NCI-H128 (cell line): ENCODE results near the gene KLHL30.
"Not testable (repeated sequence)": the region's sequence is repeated elsewhere in the genome, so short reads cannot be mapped to it uniquely, and the experiment has no call there.

Experiments
- DNase-seq: peaks from one replicate; lab custom pipeline; 2025; ENCODE audit not compliant: unreplicated experiment; lab: John Stamatoyannopoulos, UW

The KLHL30 gene

DNA sequence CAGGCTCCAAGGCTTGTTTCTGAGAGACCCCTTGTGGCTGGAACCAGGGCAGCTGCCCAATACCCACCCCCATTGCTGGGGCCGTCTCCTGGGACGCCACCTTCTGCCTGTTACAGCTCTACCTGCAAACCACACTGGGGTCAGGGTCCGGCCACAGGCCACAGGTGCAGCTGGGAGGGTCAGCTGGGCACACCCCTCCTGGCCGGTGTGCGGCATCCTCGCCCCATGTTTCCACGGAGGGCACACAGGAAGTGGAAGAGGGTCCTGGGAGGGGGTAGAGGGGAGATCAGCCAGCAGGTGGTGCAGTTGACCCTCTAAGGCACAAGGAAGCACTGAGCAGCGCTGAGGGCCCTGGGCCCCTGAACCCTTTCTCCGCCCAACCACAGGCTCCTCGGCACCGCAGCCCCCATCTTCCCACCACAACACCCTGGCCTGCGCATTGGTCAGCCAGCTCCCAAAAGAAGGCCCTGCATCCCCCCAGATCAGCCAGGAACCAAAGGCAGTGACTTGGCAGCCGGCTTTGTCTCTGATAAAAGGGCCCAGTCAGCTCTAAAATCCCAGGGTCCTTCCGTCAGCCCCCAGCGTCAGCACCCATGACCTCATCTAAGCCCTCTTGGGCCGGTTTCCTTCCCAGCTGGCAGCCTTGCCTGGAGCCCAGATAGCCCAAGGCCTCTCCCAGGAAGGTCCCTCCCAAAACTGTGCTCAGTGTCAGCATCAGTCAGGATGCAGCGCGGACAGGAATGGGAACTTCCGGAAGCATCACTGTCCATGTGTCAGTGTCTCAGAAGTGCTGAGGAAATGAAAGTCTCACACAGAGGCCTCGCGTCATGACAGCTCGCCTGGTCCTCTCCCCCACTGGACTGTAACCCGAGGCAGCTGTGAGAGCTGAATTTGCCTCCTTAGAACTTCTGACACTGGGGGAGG is 22.0 kb downstream of the KLHL30 start:
- no peak for DNase-seq

DNA sequence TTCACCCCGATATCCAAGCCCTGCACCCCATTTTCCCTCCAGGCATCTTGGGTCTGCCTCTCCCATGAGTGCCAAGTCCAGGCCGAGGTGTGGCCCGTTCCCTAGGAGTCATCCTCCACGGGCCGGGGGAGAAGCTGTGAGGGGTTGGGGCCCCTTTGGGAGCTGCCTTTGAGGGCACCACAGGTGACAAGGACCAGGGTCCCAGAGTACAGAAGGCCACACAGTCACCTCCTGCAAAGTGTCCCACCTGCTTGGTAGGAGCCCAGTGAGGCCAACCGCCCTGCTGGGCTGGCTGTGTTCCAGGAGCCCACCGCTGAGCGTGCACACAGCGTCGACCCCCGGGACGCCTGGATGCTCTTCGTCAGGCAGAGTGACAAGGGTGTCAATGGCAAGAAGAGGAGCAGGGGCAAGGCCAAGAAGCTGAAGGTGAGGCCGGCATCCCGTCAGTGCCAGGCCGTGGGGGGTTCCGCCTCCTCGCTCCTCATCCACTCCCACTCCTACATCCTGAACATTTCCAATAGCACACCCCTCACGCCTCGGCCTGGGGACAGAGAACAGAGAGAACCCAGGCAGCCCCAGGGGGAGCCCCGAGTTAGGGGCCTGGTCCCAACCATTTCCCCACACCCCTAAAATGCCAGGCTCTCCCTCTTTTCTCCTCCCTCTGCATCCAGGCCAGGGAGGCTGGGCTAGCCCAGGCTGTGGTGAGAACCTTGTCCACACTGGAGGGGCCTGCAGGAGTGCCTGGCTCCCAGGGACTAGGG is 23.0 kb downstream of the KLHL30 start:
- no peak for DNase-seq

DNA sequence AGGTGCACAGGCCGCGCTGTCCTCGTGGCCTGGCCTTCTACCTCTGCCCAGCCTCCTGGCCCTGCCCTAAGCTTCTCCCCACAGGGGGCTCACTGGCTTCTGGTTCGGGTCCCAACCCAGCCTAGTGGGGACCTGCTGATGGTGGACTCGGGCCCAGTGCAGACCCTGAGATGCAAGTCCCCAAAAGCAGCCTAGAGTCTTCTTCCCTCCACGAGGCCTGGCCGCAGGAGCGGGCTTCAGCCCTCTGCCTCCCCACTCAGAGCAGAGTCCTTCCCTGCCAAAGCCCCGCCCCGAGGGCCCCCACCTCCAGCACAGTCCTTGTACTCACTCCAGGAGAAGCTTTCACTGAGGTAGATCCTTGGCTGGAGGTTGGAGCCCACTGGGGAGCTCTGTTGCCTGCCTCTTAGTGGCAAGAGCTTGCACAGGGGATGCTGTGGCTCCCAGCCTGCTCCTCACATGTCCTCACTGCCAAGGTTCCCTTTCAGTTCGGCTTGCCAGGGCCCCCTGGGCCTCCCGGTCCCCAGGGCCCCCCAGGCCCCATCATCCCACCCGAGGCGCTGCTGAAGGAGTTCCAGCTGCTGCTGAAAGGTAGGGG is 23.9 kb downstream of the KLHL30 start:
- DNase-seq, result no peak

DNA sequence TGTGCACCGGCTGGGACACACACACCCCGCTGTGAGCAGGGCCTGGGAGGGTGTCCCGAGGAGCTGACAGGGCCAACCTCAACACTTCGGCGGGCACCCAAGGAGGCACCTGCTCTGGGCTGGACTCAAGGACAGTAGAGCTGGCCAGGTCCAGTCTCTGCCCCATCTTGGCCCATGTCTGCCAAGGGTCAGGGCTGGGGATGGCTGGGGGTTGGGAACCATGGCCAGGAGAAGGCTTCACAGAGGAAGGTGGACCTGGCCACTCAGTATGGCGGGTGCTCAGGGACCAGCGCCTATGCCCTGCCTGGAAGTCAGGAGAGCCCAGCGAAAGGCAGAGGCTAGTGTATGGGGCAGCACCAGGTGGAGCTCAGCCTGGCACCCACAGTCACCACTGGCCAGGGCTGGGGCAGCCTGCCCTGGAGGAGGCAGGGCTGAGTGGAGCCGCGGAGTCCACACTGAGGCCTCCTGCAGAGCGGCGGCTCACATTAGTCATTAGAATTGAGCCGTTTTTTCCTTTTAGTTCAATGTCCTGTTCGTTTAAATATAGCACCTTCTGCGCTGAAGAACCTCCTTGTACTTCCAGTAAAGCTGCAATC is 24.5 kb downstream of the KLHL30 start:
- no peak for DNase-seq

DNA sequence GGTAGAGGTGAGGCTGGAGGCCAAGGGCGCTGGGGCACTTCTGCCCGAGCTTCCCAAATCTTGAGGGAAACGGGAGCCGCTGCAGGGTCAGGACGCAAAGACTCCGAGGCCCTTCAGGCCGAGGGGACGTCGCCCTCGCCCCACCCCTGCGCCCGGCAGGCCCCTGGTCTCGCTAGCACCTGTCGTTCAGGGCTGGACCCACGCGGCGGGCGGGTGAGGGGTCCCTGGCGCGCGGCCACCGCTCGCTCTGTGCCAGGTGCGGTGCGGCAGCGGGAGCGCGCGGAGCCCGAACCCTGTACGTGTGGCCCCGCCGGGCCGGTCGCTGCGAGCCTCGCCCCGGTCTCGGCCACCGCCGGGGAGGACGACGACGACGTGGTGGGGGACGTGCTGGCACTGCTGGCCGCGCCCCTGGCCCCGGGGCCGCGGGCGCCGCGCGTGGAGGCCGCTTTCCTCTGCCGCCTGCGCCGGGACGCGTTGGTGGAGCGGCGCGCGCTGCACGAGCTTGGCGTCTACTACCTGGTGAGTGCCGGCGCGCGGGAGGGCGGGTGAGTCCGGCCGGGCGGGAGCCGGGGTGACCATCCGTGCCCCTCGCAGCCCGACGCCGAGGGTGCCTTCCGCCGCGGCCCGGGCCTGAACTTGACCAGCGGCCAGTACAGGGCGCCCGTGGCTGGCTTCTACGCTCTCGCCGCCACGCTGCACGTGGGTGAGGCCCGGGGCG is 25.2 kb downstream of the KLHL30 start:
- no peak for DNase-seq

DNA sequence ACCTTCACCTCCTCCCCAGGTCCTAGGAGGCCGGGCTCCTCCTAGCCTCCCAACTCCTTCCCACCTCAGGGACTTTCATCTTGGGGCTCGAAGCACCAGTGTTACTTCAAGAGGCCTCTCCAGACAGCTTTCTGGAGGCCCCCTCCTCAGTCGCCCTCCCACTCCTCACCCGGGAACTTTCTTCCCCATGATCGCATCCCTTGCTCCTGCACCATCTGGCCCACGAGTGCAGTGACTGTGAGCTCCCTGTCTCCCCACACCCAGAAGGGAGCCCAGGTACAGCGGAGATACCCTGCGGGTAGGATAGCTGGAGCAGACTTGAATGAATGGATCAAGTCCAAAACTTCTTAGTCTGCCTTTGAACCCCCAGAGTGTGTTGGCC is 26.4 kb downstream of the KLHL30 start:
- DNase-seq, result no peak

DNA sequence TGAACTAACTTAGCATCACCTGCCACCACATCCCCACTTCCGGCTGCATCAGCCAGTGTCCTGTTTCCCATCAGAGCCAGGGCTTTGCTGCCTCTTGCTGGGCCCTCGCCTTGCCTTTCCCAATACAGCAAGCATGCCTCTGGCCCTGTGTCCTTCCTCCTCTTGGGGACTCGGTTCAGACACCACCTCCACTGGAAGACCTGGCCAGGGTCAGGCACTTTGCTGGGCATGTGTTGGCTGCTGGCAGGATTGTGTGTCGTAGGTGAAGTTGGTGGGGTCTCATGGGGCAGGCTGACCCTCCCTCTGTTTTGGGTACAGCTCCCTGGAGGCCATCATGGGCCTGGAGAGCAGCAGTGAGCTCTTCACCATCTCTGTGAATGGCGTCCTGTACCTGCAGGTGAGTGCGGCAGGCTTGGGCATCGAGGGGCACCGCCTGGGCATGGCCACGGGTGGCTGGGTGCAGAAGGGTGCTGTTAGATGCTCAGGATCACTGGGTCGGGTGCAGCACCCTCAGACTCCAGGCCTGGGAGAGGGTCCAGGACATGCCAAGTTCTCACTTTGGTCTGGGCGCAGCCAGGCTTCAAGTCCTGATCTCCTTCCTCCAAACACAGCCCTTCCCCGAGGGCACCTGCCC is 26.9 kb downstream of the KLHL30 start:
- DNase-seq, result no peak

DNA sequence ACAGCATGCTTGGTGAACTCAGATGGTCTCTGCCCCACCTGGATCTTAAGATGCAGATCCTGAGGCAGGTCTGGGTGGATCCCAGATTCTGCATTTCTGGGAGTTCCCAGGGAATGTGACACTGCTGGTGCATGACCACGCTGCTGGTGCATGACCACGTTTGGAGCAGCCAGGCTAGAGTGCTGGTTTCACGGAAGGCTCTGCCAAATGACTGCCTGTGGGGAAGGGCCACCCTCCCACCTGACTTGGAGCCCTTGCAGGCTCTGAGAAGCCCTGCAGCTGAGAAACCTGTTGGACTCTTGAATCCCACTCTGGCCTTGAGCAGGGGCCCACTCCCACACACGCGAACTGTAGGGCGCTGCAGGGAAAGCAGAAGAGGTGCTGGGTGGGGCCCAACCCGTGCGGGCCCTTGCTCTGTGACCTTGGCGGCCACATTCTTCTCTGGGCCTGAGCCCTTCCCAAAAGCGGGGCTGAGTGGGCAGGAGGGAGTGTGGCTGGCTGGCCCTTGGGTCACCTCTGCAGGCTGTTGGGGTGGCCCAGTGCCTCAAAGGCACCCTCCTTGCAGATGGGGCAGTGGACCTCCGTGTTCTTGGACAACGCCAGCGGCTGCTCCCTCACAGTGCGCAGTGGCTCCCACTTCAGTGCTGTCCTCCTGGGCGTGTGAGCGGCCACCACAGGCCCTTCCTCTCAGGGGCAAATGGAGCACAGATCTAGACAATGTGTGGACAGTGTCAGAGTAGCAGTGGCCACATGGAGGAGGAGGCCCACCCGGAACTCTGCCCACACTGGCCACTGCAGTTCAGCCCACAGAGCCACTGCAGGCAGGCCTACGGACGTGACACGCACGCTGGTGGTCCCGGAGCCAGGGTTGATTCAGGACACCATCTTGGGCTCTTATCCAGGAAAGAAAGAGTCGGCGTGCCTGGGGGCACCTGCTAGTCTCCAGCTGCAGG is 28.2 kb downstream of the KLHL30 start:
- DNase-seq, result no peak

DNA sequence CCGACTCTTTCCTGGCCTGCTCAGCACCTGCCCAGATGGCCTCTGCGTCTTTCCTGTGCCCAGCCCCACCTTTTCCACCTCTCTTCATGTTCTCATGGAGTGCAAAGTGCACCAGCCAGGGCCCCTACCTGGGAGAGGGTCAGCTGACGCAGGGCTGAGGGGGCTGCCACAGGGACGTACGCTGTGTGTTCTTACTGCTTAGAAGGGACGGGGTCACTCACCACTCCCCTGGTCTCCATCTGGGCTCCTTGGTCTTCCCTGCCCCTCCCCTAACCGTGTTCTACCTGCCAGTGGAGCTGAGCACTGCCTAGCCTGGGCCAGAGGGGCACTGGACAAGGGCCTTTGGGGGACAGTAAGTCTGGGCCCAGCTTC is 28.9 kb downstream of the KLHL30 start:
- no peak for DNase-seq

DNA sequence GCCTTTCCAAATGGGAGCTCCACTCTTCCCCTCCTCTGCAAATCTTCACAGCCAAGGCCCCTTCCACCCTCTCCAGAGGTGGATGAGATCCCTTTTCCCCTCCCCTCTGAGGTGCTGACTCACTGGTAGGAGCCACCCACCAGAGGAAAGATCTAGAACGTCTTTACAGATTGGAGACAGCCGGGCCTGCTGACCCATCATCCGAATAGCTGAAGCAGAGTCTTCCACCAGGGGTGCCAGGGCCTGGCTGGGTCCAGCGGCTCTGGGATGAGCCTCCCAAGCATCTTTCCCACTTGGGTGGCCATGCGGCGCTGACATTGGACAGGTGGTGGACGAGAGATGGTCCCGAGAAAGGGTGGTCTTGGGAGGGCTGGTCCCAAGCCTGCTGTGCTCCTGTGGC is 29.3 kb downstream of the KLHL30 start:
- no peak for DNase-seq

DNA sequence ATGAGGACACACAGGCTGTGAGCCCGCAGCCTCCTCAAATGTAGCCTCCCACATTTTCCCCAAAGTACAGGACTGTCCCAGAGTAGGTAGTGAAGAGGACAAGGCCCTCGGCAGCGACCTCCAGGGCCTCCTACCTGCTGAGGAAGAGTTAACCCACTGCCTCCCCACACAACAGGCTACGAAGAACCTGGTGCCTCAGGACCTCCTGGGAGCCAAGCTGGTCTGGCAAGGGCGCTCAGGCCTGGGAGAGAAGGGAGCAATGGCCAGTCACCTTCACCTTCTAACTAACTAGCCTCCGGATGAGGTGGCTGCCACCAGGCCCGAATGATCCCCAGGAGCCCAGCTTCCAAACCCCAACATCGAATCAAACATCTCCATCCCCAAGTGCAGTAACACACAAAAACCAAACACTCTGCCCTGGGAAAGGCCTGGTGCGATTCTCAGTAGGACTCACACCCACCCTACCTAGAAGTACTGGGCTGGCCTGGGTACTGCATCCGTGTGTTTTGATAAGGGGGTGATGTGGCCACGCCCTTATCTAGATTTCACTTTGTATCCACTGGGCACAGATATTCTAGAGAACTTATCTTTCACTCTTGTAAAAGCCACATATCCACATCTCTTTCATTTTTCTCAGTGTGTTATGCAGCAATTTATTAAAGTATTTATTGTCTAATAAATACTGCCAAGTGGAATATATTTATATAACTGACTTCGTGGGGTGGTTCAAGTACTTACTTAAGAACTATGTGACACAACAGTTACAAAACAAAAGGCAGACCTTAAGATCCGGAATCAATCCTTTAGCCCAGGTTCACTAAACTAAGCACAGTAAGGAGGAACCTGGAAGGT is 30.0 kb downstream of the KLHL30 start:
- no peak for DNase-seq

DNA sequence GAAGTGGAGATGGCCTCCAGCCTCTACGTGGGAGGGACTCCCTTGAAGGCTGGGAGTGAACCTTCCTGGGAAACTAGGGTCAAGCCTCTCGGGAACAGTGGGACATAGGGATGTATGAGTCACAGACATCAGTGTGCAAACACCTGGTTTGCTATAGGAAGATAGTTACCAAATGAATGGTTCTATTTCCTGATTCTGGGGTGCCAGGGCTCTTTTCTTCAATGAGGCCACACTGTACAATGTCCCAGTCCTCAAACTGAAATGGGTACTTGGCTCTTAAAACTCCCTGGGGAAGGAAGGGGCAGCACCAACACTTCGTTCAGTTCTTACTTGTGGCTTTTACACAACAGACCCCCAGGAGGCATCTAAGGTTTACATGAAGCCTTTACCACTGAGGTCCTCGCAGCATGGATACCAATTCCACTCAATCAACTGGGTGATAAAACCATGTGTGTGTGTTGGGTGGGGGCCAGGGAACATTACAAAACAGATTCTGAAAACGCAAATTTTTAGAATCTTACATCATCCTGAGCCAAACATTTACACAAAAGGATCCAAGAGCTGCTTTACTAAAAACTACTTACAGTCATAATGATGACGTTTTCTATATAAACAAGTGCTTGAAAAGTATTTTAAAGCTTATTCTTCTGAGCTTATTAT is 30.7 kb downstream of the KLHL30 start:
- no peak for DNase-seq

DNA sequence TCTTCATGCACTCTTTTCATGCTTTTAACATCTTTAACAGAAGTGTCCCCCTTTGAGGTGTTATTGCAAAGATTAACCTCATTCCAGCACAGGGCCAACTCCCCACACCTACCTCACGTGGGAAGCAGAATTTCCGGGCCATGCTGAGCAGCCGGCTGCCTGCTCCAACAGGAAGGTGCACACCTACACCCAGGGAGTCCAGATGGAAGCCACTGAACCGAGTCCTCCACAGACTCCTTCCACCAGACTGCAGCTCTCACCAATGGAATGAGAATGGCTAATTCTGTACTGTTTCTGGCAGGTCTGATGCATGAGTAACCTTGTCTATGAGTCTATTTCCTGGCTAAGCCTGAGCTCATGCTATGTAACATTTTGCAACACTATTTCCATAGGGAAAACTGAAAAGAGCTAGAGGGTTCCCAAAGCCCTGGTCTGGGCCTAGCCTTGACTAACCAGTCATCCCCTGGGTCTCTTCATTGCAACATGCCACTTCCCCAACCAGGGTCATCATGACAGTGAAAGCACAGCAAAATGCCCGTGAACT is 31.3 kb downstream of the KLHL30 start:
- DNase-seq, result no peak

DNA sequence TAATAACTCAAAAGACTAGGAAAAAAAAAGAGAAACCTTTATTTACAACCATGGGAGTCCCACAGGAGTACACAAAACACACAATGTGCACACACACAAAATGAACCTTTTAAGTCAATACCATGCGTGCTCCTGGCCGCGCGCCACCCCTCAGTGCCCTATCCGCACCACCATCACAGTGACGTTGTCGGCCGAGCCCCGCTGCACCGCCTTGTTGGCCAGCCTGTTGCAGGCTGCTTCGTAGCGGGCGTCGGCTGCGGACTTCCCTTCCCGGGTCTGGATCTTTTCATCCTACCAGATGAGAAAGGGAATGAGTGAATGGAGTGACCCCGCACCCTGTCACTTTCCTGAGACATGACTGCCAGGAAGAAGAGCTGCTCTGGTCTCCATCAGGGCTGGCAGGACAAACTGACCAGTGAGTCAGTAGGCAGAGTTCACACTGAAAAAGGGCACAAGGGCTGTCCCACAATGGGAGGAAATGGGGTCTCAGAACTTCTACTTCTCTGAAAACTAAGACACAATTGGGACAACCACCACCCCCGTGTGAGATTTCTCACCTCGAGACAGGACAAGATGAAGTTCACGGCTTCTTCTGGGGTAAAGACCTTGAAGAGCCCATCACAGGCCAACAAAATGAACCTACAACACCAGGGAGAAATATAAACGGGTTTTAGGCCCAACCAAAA is 32.1 kb downstream of the KLHL30 start:
- DNase-seq, result no peak

DNA sequence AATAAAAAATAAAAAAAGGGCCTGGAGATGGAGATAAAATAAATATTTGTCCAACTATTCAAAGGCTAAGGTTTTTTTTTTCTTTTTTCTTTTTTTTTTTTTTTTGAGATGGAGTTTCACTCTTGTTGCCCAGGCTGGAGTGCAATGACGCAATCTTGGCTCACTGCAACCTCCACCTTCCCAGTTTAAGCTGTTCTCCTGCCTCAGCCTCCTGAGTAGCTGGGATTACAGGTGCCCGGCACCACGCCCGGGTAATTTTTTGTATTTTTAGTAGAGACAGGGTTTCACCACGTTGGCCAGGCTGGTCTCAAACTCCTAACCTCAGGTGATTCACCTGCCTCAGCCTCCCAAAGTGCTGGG is 32.6 kb downstream of the KLHL30 start:
- not testable (repeated sequence) for DNase-seq

DNA sequence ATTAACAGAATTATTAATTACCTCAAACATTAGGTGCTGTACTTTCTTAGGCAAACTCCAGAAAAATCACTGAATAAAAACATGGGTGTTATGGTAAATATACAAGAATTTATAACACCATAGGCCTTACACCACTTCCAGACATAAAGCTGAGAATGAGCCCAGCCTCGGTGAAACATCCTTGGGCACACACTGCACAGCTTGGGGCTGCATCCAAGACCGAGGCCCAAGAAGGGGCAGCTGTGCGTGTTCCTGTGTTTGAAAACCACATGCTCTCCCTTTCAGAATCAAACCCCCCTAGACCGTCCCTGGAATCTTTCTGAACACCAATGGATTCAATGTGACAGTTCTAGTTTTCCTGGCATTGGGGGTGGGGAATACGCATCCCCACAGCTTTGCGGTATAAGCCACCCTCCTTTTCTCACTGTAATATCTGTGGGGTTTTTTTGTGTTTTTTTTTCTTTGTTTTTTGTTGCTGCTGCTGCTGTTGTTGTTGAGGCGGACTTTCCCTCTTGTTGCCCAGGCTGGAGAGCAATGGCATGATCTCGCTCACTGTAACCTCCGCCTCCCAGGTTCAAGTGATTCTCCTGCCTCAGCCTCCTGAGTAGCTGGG is 33.2 kb downstream of the KLHL30 start:
- DNase-seq, result no peak

DNA sequence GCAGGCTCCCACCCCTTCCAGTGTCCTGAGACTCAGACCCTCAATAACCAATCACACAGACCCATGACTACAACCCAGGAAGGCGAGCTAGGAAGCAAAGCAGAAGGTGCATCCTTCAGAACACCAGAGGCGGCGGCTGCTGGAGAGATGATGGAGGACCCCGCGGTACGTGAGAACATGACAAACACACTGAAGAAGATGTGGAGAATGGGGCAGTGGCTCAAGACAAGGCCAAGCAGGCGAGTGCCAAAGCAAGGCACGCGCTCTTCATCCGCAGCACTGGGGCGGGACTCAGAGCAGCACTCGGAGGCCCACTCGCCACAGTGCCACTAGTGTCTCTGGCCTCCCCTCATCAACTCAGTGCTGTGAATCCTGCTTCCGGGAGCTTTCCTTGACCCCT is 34.0 kb downstream of the KLHL30 start:
- DNase-seq, result no peak
